Fibroblast of the aortic adventitia (primary cell): ENCODE results near the gene IRF2. TPM values are rescaled to one million over a fixed set of nuclear protein-coding genes. Genes with fewer than 3 reads are reported as not detected.

Experiments
- DNase-seq: peaks from one replicate; pipeline ENCODE4 v3.0.0-alpha.2; 2010; ENCODE audit warnings: low read depth
- H3K4me3 ChIP-seq: 2 replicates; pipeline ENCODE4 v1.5.1; 2011; ENCODE audit warnings: low read depth, mild to moderate bottlenecking, control low read depth, low read length, moderate library complexity
- total RNA-seq: library from RNA; depleted of rRNA; stranded (reverse); fragments of >200 nt; gene quantifications from 2 replicates; pipeline ENCODE4 v1.2.3, GENCODE V29; 2012; ENCODE audit warnings: low replicate concordance
- TF ChIP-seq, protein P1 (sequence below): IDR thresholded peaks from 2 replicates; pipeline ENCODE4 v1.5.1; 2011; ENCODE audit warnings: mild to moderate bottlenecking, low read length, control low read depth, inconsistent platforms; ENCODE audit not compliant: insufficient read depth

IRF2 gene
- total RNA-seq, 1 donor, result 35.2 TPM

DNA sequence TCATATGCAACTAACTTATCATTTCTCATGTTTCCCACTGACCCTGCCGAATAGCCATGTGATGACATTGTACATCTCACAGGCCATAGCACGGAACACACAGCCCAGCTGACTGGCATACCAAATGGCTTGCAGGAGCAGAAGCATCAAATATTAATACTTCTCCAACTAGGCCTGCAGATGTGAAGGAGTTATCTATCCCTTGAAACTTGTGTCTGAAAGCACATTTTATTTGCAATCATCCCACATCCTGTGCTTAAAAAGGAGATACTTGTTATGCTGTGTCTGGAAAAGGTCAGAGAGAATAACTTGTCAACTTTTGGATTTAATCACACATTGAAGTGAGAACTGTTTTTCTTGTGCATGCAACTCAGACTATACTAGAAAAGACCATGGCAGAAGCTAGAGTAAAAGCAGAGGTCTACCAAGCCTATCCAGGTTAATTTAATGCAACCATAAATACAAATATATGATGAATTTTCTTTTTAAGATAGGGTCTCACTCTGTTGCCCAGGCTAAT is 100.4 kb downstream of the IRF2 start:
- DNase-seq, result no peak

GRCh38 chr4:184371390-184371787 is 103.0 kb downstream of the IRF2 start:
- TF ChIP-seq, protein P1, sequence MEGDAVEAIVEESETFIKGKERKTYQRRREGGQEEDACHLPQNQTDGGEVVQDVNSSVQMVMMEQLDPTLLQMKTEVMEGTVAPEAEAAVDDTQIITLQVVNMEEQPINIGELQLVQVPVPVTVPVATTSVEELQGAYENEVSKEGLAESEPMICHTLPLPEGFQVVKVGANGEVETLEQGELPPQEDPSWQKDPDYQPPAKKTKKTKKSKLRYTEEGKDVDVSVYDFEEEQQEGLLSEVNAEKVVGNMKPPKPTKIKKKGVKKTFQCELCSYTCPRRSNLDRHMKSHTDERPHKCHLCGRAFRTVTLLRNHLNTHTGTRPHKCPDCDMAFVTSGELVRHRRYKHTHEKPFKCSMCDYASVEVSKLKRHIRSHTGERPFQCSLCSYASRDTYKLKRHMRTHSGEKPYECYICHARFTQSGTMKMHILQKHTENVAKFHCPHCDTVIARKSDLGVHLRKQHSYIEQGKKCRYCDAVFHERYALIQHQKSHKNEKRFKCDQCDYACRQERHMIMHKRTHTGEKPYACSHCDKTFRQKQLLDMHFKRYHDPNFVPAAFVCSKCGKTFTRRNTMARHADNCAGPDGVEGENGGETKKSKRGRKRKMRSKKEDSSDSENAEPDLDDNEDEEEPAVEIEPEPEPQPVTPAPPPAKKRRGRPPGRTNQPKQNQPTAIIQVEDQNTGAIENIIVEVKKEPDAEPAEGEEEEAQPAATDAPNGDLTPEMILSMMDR, result no peak
- DNase-seq, result no peak
- no peak overlapping the region for H3K4me3 ChIP-seq

More for the DNA sequence above, 100.4 kb downstream of the IRF2 start:
- TF ChIP-seq, protein P1, result no peak
- no peak overlapping the region for H3K4me3 ChIP-seq

GRCh38 chr4:184370711-184371389 is 103.5 kb downstream of the IRF2 start:
- H3K4me3 ChIP-seq, result no peak overlapping the region
- TF ChIP-seq, protein P1, result no peak
- DNase-seq, result peak; percentile 38

- DNase-seq, result no peak
- TF ChIP-seq, protein P1, result no peak
- no peak overlapping the region for H3K4me3 ChIP-seq
Measured at GRCh38 chr4:184369871-184370270, 104.5 kb downstream of the IRF2 start.

DNA sequence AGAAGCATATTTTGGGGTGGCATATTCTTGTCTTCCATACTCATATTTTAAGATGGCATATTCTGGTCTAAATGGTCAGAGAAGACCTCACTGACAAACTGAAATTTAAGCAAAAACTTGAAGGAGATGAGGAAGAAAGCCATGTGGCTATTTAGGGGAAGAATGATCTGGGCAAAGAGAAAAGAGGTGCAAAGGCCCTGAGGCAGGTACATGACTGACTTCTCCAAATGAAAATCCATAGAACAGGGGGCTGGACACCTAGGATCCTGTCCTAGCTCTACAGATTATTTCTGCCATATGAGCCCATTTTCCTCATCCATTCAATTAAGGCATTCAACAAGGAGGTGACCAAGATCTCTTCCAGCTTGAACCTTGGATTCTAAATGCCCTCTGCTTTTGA is 105.6 kb downstream of the IRF2 start:
- TF ChIP-seq, protein P1, result no peak
- no peak overlapping the region for H3K4me3 ChIP-seq
- no peak for DNase-seq

GRCh38 chr4:184368290-184368689 is 106.1 kb downstream of the IRF2 start:
- DNase-seq, result no peak
- no peak overlapping the region for H3K4me3 ChIP-seq
- TF ChIP-seq, protein P1, result no peak
